Medulla oblongata (tissue), 1 donor: Measurements from ENCODE around the gene TFEB.

Experiments
- DNase-seq: peaks from one replicate; pipeline ENCODE4 v3.0.0-alpha.2; 2015; ENCODE audit errors: extremely low spot score

TFEB gene

DNA sequence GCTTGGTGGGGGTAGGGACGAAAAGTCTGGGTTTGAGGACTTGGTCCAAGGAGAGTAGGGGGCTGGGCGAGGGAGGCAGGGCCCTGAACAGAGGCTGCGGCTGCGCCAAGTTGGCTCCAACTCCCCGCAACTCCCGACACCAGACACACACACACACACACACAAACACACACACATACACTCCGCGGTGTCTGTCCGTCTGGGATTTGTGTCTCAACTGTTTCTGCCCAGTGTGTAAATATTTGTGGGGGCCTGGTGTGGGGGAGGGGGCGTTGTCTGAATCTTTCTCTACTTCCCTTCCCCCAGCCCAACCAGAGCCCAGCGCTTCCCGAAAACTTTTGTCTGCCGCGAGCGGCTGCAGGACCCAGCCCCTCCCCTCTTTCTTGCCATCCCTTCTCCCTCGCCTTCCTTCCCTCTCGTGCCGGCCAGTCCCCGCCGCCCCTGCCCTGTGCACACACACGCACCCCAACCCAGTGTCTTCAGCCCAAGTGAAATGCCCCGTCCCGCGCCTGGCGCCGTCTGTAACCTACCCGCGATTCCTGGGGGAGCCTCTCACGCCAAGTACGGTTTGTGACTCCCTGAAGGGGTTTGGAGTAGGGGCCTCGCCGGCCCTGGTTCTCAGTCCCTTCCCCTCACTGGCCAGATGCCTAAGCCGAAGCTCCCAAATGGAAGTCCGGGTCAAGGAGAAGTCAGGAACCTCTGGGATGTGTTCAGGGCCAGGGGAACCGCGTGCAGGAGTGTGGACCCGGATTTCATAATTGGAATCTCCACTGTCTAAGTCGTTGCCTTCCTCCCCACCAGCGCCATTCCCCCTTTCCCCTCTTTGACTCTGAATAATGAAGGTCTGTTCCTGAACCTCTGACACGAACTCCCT is 96.2 kb downstream of the TFEB start:
- no peak for DNase-seq

DNA sequence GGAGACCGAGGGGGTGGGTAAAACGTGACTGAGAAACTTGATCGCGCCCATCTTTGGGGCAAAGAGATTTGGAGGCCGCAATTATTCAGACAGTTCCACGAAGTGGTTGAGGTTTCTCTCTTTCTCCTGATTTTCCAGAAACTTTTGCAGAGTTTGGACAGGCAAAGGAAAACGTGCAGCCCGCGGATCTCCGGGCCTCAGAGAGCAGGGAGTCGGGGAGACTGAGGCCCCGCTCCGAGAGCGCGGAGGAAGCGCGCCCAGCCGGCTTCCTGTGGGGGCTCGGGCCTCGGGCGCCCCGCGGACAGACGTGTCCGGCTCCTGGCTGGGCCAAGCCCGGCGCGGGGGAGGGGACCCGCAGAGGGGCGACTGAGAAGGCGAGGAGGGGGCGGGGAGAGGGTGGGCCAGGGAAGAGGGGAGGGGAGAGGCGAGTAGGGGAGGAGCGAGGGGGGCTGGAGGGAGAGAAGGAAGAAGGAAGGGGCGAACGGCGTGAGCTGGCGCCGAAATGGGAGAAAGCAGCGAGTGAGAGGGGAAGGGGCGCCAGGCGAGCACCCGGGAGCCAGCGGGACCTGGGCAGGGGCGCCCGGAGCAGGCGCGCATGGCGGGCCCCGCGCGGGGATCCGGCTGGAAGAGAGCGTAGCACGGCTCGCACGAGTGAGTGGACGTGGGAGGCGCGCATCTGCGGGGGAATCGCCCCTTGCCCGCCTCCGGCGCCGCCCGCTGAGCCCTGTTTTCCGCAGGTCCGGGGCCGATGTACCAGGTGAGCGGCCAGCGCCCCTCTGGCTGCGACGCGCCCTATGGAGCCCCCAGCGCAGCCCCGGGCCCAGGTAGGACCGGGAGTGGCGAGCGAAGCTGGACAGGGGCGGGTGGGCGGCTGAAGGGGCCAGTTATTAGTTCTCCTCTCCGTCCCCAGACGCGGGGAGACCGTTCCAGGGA is 97.1 kb downstream of the TFEB start, which contains the start of gene MDFI:
Gene MDFI, plus strand, starts transcription at position 467 of the 933 bp plus-strand sequence. Its CDS starts 282 bp downstream, at position 749.
- no peak for DNase-seq

DNA sequence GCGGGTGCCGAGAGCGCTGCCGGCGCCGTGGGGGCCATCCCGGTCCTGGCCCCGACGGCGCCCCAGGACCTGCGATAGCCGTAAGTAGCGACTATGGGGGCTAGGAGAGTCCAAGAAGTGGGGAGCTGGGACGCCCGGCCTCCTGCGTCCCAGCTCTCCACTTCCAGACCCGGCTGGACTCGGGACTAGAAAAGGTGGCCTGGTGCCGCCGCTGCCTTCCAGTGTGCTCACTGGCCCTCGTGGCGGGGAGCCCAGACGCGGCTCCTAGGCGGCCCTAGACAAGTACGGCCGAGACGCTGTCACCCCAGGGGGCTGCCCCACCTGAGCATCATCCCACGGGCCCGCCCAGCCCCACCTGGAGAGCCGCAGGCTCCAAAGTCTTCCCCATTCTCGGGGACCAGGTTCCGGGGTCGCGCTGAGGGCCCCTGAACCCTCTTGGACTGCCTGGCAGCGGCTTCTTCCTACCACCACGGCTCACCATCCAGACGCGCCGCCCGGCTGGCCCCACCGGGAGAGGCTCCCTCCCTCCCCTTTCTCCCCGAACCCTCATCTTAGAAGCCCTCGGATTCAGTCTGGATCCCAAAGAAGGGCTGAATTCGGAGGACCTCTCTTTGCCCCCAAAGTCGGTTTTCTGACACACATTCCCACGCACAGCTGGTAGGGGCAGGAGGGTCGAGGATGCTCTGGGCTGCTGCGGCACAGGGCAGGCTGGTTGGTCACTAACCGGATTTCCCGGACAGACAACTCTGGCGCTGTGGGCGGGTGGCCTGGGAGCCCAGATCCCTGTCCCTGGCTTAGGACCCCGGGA is 98.0 kb downstream of the TFEB start:
- DNase-seq: no peak

- DNase-seq: no peak
Measured at GRCh38 chr6:41636833-41637193, 98.6 kb downstream of the TFEB start.

- no peak for DNase-seq
Measured at GRCh38 chr6:41635365-41635764, 100.0 kb downstream of the TFEB start.

DNA sequence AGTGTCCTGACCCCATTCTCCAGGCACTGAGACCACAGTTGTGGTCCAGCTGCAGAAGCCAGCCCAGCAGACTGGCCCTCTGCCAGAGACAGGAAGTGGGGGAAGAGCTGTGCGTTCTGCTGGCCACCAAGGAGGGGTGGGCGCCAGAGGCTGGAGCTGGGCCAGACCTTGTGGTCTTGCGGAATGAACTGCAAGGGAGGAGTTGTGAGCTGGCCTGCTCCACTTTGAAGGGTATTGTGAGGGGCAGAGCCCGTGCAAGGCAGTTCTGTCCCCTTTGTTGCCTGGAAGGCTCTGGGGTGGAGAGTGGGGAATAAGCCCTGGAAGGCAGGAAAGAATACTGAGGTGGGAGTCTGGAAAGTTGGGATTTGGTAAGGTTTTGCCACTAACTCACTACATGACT is 100.8 kb downstream of the TFEB start:
- peak; percentile 35 for DNase-seq
